Measurements from ENCODE around the gene RHEB. TPM values are rescaled to one million over a fixed set of nuclear protein-coding genes. Genes with fewer than 3 reads are reported as not detected.
"Not testable (repeated sequence)": the region's sequence is repeated elsewhere in the genome, so short reads cannot be mapped to it uniquely, and the experiment has no call there.

The RHEB gene
- total RNA-seq, 1 donor from 2014 or later = 103 TPM

DNA sequence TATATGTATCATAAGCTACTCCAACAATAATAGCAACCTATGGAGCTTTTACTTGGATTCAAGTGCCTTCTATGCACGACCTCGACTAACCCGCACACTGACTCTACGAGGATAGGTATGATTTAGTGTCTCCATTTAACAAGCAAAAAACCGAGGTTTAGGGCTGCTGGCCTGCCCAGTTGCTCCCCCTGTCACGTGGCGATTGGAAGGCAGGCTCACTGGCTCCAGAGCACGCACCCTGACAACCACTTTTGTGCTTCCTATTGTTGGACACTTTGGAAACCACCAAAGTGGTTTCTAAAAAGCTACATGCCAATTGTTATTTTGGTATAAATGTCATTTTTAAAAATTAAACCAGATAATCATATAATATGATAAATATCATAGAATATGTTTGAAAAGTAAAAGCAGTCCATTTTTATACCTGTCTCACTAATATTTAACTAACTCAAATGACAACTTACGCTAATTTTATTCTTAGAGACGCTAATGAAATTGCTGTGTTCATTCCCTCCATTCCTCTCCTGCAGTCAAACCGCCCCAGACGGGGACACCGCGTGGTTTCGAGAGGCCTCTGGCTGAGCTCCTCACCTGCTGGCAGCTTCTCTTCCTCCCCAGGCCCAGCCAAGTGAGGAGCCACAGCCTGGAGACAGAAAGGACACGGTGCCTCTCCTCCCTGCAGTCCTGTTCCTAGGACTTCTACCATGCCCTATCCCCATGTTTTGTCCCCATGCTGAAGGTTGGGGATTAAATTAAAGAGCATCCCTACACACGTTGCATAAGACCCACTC lies 22.2 kb upstream of the RHEB start:
- no peaks in the 10 kb centered on the region for H3K9me3 ChIP-seq
- DNase-seq (no peak), ATAC-seq (no peak)
- H3K27ac ChIP-seq = no peak overlapping the region
- H3K36me3 ChIP-seq = no peaks in the 10 kb centered on the region
- H3K4me1 ChIP-seq = peaks cover 13% of the 10 kb centered on the region
- H3K4me3 ChIP-seq = no peak overlapping the region
- TF ChIP-seq, protein P1, sequence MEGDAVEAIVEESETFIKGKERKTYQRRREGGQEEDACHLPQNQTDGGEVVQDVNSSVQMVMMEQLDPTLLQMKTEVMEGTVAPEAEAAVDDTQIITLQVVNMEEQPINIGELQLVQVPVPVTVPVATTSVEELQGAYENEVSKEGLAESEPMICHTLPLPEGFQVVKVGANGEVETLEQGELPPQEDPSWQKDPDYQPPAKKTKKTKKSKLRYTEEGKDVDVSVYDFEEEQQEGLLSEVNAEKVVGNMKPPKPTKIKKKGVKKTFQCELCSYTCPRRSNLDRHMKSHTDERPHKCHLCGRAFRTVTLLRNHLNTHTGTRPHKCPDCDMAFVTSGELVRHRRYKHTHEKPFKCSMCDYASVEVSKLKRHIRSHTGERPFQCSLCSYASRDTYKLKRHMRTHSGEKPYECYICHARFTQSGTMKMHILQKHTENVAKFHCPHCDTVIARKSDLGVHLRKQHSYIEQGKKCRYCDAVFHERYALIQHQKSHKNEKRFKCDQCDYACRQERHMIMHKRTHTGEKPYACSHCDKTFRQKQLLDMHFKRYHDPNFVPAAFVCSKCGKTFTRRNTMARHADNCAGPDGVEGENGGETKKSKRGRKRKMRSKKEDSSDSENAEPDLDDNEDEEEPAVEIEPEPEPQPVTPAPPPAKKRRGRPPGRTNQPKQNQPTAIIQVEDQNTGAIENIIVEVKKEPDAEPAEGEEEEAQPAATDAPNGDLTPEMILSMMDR (IDR thresholded peaks at IDR 0.05) = no peak
- H3K27me3 ChIP-seq = no peaks in the 10 kb centered on the region
- intact Hi-C loops (cut with DNase I) = no loop called here

GRCh38 chr7:151540146-151540545 lies 20.5 kb upstream of the RHEB start:
- TF ChIP-seq, protein P1 (IDR thresholded peaks at IDR 0.05) = no peak
- ATAC-seq = no peak
- Histone ChIP-seq H3K27me3 (no peaks in the 10 kb centered on the region), H3K27ac (no peak overlapping the region), H3K9me3 (no peaks in the 10 kb centered on the region), H3K4me3 (no peak overlapping the region), H3K4me1 (peaks cover 13% of the 10 kb centered on the region), H3K36me3 (no peaks in the 10 kb centered on the region)
- no peak for DNase-seq
- intact Hi-C loops (cut with DNase I) = no loop called here

DNA sequence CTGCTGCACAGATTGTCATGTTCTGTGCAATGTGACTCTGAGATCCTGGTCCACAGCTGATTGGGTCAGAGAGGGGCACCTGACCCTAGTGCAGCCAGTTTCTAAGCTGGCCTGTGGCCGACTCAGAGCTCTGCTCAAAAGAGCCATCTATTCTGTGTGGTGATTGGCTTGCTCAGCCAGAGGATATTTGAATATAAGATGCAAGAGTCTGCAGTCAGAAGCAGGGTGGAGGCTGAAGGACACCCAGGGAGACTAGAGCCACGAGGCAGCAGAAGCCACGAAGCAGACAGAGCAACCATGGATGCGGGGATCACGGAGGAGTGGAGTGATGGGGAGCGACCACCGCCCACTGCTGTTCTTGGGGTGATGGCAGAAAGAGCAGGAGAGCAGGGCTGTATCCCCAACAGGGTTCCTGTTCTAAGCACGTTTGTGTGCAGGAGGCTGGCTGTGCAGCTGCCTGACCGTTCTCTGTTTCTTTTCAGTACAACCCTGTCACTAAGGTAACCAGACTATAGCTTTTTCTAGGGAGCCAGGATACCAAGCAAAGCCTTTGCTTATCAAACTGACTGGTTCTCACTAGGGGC lies 19.5 kb upstream of the RHEB start:
- TF ChIP-seq, protein P1 (IDR thresholded peaks at IDR 0.05) = no peak
- Histone ChIP-seq H3K27ac (no peak overlapping the region), H3K4me3 (no peak overlapping the region), H3K27me3 (no peaks in the 10 kb centered on the region), H3K36me3 (no peaks in the 10 kb centered on the region), H3K9me3 (no peaks in the 10 kb centered on the region), H3K4me1 (peaks cover 13% of the 10 kb centered on the region)
- intact Hi-C loops (cut with DNase I) = no loop called here
- peak; percentile 21 for ATAC-seq
- no peak for DNase-seq

DNA sequence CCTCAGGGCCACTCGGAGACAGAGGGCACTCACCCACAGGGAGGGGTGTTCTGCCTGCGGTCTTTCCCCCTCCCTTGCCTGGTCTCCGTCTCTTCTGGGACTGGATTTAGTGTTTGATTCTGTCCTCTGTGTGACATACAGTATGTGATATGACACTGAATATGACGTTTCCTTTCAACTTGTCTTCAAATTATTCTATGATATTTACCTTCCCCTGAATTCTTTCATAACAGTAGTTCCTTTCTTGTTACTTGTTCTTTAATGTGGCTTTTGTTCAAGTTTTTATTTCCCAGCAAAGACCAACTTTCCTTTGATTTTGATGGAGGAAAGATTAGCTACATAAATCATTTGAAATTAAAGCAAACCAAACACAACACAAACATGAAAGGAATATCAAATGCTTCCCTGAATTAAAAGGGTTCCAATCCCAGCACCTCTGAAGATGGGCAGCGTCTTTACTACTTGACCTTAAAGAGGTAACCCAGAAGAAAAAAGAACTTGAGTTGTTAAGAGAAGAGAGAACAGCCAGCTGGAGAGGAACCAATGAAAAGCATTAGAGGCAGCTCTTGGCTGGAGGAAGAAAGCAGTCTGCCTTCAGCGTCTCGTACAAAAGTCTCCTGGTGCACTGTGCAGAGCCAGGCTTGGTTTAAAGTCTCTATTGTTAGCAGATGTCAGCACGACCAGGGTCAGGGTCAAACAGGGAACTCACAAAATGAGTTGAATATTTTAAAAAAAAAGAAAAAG lies 18.3 kb upstream of the RHEB start:
- intact Hi-C loops (cut with DNase I) = no loop called here
- Histone ChIP-seq H3K4me3 (no peak overlapping the region), H3K27me3 (no peaks in the 10 kb centered on the region), H3K36me3 (no peaks in the 10 kb centered on the region), H3K4me1 (peaks cover 13% of the 10 kb centered on the region), H3K27ac (no peak overlapping the region), H3K9me3 (no peaks in the 10 kb centered on the region)
- ATAC-seq (no peak), DNase-seq (no peak)
- TF ChIP-seq, protein P1 (IDR thresholded peaks at IDR 0.05) = no peak

GRCh38 chr7:151536178-151536577 lies 16.5 kb upstream of the RHEB start:
- ATAC-seq; H3K9me3 ChIP-seq; DNase-seq; intact Hi-C loops (cut with DNase I); H3K27me3 ChIP-seq; H3K27ac ChIP-seq; H3K4me3 ChIP-seq; H3K36me3 ChIP-seq: not testable (repeated sequence)
- peaks cover 13% of the 10 kb centered on the region for H3K4me1 ChIP-seq

GRCh38 chr7:151529842-151530241 lies 10.1 kb upstream of the RHEB start:
- DNase-seq (no peak), ATAC-seq (no peak)
- Histone ChIP-seq H3K36me3 (no peaks in the 10 kb centered on the region), H3K4me1 (no peaks in the 10 kb centered on the region), H3K27me3 (no peaks in the 10 kb centered on the region), H3K27ac (no peak overlapping the region), H3K9me3 (no peaks in the 10 kb centered on the region), H3K4me3 (no peak overlapping the region)
- intact Hi-C loops (cut with DNase I) = no loop called here
- TF ChIP-seq, protein P1 (IDR thresholded peaks at IDR 0.05) = no peak

Measured in upper lobe of right lung (tissue), 1 donor.